GM21381 (cell line): Measurements from ENCODE around the gene RPRD1B.
"Not testable (repeated sequence)": the region's sequence is repeated elsewhere in the genome, so short reads cannot be mapped to it uniquely, and the experiment has no call there.

ENCODE experiments used
- ATAC-seq: cut with Tn5 transposase; IDR thresholded peaks from one replicate; pipeline ENCODE4 v1.9.1; 2021; ENCODE audit warnings: mild to moderate bottlenecking, moderate library complexity; ENCODE audit not compliant: unreplicated experiment

RPRD1B gene

GRCh38 chr20:38001173-38001875, 32.2 kb upstream of the RPRD1B start:
- no peak for ATAC-seq

GRCh38 chr20:38001981-38002380, 31.6 kb upstream of the RPRD1B start:
- no peak for ATAC-seq

GRCh38 chr20:38002422-38002821, 31.1 kb upstream of the RPRD1B start:
- no peak for ATAC-seq

GRCh38 chr20:38004416-38004815, 29.1 kb upstream of the RPRD1B start:
- no peak for ATAC-seq

GRCh38 chr20:38005903-38006302, 27.6 kb upstream of the RPRD1B start:
- no peak for ATAC-seq

GRCh38 chr20:38007526-38007925, 26.0 kb upstream of the RPRD1B start:
- ATAC-seq, result no peak

GRCh38 chr20:38008233-38008944, 25.2 kb upstream of the RPRD1B start:
- ATAC-seq, result no peak

GRCh38 chr20:38009416-38009815, 24.1 kb upstream of the RPRD1B start:
- not testable (repeated sequence) for ATAC-seq

- ATAC-seq, result no peak
These were observed 21.9 kb upstream of the RPRD1B start for GRCh38 chr20:38011696-38012095.

- no peak for ATAC-seq
These were observed 21.2 kb upstream of the RPRD1B start for GRCh38 chr20:38012332-38012731.

- no peak for ATAC-seq
These were observed 19.7 kb upstream of the RPRD1B start for GRCh38 chr20:38013887-38014286.

GRCh38 chr20:38017959-38018358, 15.6 kb upstream of the RPRD1B start:
- no peak for ATAC-seq

- no peak for ATAC-seq
These were observed 15.2 kb upstream of the RPRD1B start for GRCh38 chr20:38018385-38018784.

GRCh38 chr20:38021087-38021772, 12.3 kb upstream of the RPRD1B start:
- no peak for ATAC-seq

GRCh38 chr20:38023181-38024001, 10.2 kb upstream of the RPRD1B start:
- ATAC-seq, result no peak

GRCh38 chr20:38024496-38024895, 9.1 kb upstream of the RPRD1B start:
- ATAC-seq, result no peak

GRCh38 chr20:38029453-38029852, 4.1 kb upstream of the RPRD1B start:
- no peak for ATAC-seq

- no peak for ATAC-seq
These were observed 1.6 kb upstream of the RPRD1B start for GRCh38 chr20:38031957-38032356.

- peak; percentile 50 for ATAC-seq
These were observed 789 bp upstream of the RPRD1B start for GRCh38 chr20:38032585-38033329.

- ATAC-seq, result no peak
These were observed 633 bp downstream of the RPRD1B start for GRCh38 chr20:38034108-38034649.
